GM23248 (cell line): ENCODE results near the gene CNOT6. TPM values are rescaled to one million over a fixed set of nuclear protein-coding genes. Genes with fewer than 3 reads are reported as not detected.

Source experiments
- DNase-seq: peaks from one replicate; pipeline ENCODE4 v3.0.0-alpha.2; 2015
- H2AFZ ChIP-seq: fragments of 200-600 bp; sonication (generic); 2 replicates; pipeline ENCODE4 v1.6.1; 2016; ENCODE audit warnings: antibody characterized with exemption
- H3F3A ChIP-seq: fragments of 200-600 bp; sonication (generic); 2 replicates; pipeline ENCODE4 v1.6.1; 2016; ENCODE audit warnings: mild to moderate bottlenecking, antibody characterized with exemption, mixed run types; ENCODE audit not compliant: insufficient read depth
- H3K27ac ChIP-seq: fragments of 200-600 bp; sonication (generic); 2 replicates; pipeline ENCODE4 v1.5.1; 2016; ENCODE audit warnings: mild to moderate bottlenecking
- H3K27me3 ChIP-seq: fragments of 200-600 bp; sonication (generic); replicated peaks from 2 replicates; pipeline ENCODE4 v1.6.1; 2016; ENCODE audit warnings: mild to moderate bottlenecking; ENCODE audit not compliant: insufficient read depth
- H3K36me3 ChIP-seq: fragments of 200-600 bp; sonication (generic); 2 replicates; pipeline ENCODE4 v1.6.1; 2016; ENCODE audit warnings: low read depth, mild to moderate bottlenecking
- H3K4me1 ChIP-seq: fragments of 200-600 bp; sonication (generic); 2 replicates; pipeline ENCODE4 v1.6.1; 2016; ENCODE audit warnings: mild to moderate bottlenecking; ENCODE audit not compliant: insufficient read depth
- H3K4me2 ChIP-seq: fragments of 200-600 bp; sonication (generic); one replicate; pipeline ENCODE4 v1.6.1; 2016; ENCODE audit warnings: mild to moderate bottlenecking; ENCODE audit not compliant: unreplicated experiment
- H3K4me3 ChIP-seq: fragments of 200-600 bp; sonication (generic); 2 replicates; pipeline ENCODE4 v1.5.1; 2016; ENCODE audit warnings: mild to moderate bottlenecking
- H3K79me2 ChIP-seq: fragments of 200-600 bp; sonication (generic); 2 replicates; pipeline ENCODE4 v1.6.1; 2016; ENCODE audit warnings: mild to moderate bottlenecking; ENCODE audit not compliant: insufficient read depth
- H3K9ac ChIP-seq: fragments of 200-600 bp; sonication (generic); 2 replicates; pipeline ENCODE4 v1.6.1; 2016; ENCODE audit warnings: mild to moderate bottlenecking
- H3K9me2 ChIP-seq: fragments of 200-600 bp; sonication (generic); 2 replicates; pipeline ENCODE4 v1.6.1; 2016; ENCODE audit warnings: mixed run types, mild to moderate bottlenecking, moderate library complexity; ENCODE audit not compliant: insufficient read depth
- H3K9me3 ChIP-seq: fragments of 200-600 bp; sonication (generic); one replicate; pipeline ENCODE4 v1.6.1; 2017; ENCODE audit warnings: low read depth
- H4K20me1 ChIP-seq: fragments of 200-600 bp; sonication (generic); 2 replicates; pipeline ENCODE4 v1.6.0; 2016; ENCODE audit not compliant: insufficient read depth
- EZH2 ChIP-seq: fragments of 200-600 bp; sonication (generic); IDR thresholded peaks from 2 replicates; pipeline ENCODE4 v1.6.1; 2018; ENCODE audit warnings: antibody characterized with exemption, mild to moderate bottlenecking; ENCODE audit not compliant: insufficient read depth, poor library complexity, severe bottlenecking
- EZH2phosphoT487 ChIP-seq: fragments of 200-600 bp; sonication (generic); IDR thresholded peaks from 2 replicates; pipeline ENCODE4 v1.6.1; 2018; ENCODE audit warnings: antibody characterized with exemption, moderate library complexity, mild to moderate bottlenecking, low read depth; ENCODE audit not compliant: insufficient read depth
- WGBS, 2 experiments: methylation state at CpG; one replicate each; pipeline ENCODE4 v1.1.6; 2015 to 2017; ENCODE audit warnings: low lambda C conversion rate in 2 of 2, low coverage in 1 of 2; ENCODE audit errors: missing lambda C conversion rate in 2 of 2; 5-methylcytosine and 5-hydroxymethylcytosine counted together
- in situ Hi-C: fragments of 300-500 bp; cut with MboI; formaldehyde crosslinking; loops from 2 replicates; pipeline ENCODE4 v1.15.0; 2020
- polyA plus RNA-seq: library from polyadenylated mRNA; unstranded; fragments of >200 nt; fragmentation: Nextera tagmentation; extraction: Ambion mirVana; gene quantifications from 2 replicates; pipeline ENCODE4 v1.2.1, GENCODE V29; 2016
- total RNA-seq: library from RNA; depleted of rRNA; stranded (reverse); fragments of >200 nt; shearing (Covaris generic); gene quantifications from 2 replicates; pipeline ENCODE4 v1.2.3, GENCODE V29; 2014

CNOT6 gene
- total and polyA plus RNA-seq, 2 experiments from 2014 or later, result 5.3 to 7.8 TPM

- in situ Hi-C loops, result no loop called here
Observed at GRCh38 chr5:180595046-180595379, 100.8 kb downstream of the CNOT6 start.

DNA sequence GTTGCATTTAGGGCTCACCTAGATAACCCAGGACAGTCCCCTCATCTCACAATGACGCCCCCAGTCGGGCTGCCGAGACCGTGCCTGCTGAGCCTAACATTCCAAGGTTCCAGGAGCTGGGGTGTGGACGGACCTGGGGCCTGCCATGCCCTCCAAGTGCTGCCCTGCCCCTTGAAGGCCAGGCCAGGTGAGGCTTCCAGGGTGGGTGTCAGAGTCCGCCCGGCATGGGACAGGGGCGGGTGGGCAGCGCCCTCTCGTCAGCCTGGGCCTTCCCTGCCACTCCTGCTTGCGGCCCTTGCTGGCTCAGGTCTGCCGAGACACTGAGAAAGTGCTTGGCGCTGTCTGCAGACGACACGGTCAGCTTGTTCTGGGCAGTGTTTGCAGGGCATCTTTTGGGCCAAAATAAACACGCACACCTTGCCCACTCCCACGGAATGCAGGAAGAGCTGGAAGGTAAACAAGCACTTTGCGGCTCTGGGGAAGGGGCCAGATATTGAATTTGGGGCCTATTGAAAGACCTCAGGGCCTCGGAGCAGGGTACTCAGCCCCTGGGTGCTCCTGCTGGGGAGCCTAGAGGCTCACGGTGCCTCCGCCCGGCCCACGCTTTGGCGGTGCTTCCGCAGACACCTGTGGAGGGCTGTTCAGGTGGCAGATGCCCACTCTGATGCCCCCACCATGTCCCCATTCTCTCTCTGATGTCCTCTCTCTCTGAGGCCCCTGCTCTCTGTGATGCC, 101.4 kb downstream of the CNOT6 start:
- TF ChIP-seq EZH2 (no peak), EZH2phosphoT487 (no peak)
- in situ Hi-C loops, result no loop called here
- H4K20me1 ChIP-seq, result no peaks in the 10 kb centered on the region
- no peak for DNase-seq
- H3K27me3 ChIP-seq, result peaks cover 29% of the 10 kb centered on the region
- H3K9me3 ChIP-seq, result no peaks in the 10 kb centered on the region
- no peaks in the 10 kb centered on the region for H3K79me2 ChIP-seq
- H3F3A ChIP-seq, result no peaks in the 10 kb centered on the region
- no peak overlapping the region for H3K4me3 ChIP-seq
- no peak overlapping the region for H3K4me2 ChIP-seq
- H3K27ac ChIP-seq, result no peak overlapping the region
- no peaks in the 10 kb centered on the region for H3K36me3 ChIP-seq
- 72 to 73% methylated on average over 22 to 24 of the region's 25 CpGs for WGBS, 2 experiments
- no peak overlapping the region for H3K9ac ChIP-seq
- H3K9me2 ChIP-seq, result no peaks in the 10 kb centered on the region
- no peaks in the 10 kb centered on the region for H3K4me1 ChIP-seq
- H2AFZ ChIP-seq, result no peak overlapping the region

More at GRCh38 chr5:180595046-180595379, 100.8 kb downstream of the CNOT6 start:
- 46 to 55% methylated on average over 2 of the region's 2 CpGs for WGBS, 2 experiments
- no peaks in the 10 kb centered on the region for H3K79me2 ChIP-seq
- no peaks in the 10 kb centered on the region for H3K4me1 ChIP-seq
- no peak overlapping the region for H2AFZ ChIP-seq
- no peak for DNase-seq
- H3K9me3 ChIP-seq, result no peaks in the 10 kb centered on the region
- TF ChIP-seq EZH2phosphoT487 (no peak), EZH2 (no peak)
- no peak overlapping the region for H3K9ac ChIP-seq
- no peaks in the 10 kb centered on the region for H3K36me3 ChIP-seq
- H3K9me2 ChIP-seq, result no peaks in the 10 kb centered on the region
- peaks cover 31% of the 10 kb centered on the region for H3K27me3 ChIP-seq
- no peak overlapping the region for H3K4me3 ChIP-seq
- H3F3A ChIP-seq, result no peaks in the 10 kb centered on the region
- H4K20me1 ChIP-seq, result no peaks in the 10 kb centered on the region
- no peak overlapping the region for H3K27ac ChIP-seq
- H3K4me2 ChIP-seq, result no peak overlapping the region

DNA sequence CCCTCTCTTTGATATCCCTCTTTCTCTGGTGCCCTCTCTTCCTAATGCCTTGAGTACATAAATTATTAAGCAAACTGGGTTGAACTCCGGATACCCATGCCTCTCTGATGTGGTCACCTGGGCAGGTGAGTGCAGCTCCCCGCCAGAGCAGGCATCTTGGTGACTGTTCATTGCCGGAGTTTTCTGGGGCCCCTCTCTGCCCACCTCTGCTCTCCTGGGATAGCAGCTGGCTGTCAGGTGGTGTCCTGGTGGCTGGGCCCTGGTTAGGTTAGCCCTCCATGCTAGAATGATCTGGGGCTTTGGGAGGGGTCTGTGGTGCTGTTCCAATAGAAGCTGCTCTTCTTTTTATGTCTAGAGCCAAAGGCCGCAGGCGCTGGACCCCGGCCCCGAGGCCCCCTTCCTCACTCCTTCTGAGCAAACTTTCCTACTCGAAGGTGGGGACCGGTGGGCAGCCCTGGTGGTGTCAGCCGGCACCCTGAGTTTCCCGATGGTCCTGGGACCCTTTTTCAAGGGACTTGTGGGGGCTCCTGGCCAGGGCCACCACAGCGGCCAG, 102.0 kb downstream of the CNOT6 start:
- H3K9ac ChIP-seq, result no peak overlapping the region
- no peak for TF ChIP-seq EZH2
- TF ChIP-seq EZH2phosphoT487, result no peak
- H3K27me3 ChIP-seq, result peaks cover 24% of the 10 kb centered on the region
- H3K27ac ChIP-seq, result no peak overlapping the region
- H3K9me3 ChIP-seq, result no peaks in the 10 kb centered on the region
- in situ Hi-C loops, result no loop called here
- no peak overlapping the region for H3K4me3 ChIP-seq
- no peak overlapping the region for H2AFZ ChIP-seq
- no peaks in the 10 kb centered on the region for H3K36me3 ChIP-seq
- no peaks in the 10 kb centered on the region for H4K20me1 ChIP-seq
- 82 to 85% methylated on average over 11 to 12 of the region's 12 CpGs for WGBS, 2 experiments
- H3K79me2 ChIP-seq, result no peaks in the 10 kb centered on the region
- no peaks in the 10 kb centered on the region for H3F3A ChIP-seq
- no peak overlapping the region for H3K4me2 ChIP-seq
- H3K9me2 ChIP-seq, result no peaks in the 10 kb centered on the region
- H3K4me1 ChIP-seq, result no peaks in the 10 kb centered on the region
- DNase-seq, result no peak

GRCh38 chr5:180596668-180597231, 102.6 kb downstream of the CNOT6 start:
- H3K4me3 ChIP-seq, result no peak overlapping the region
- no peak overlapping the region for H2AFZ ChIP-seq
- no peak overlapping the region for H3K27ac ChIP-seq
- no peaks in the 10 kb centered on the region for H3F3A ChIP-seq
- no peak overlapping the region for H3K4me2 ChIP-seq
- in situ Hi-C loops, result no loop called here
- H3K79me2 ChIP-seq, result no peaks in the 10 kb centered on the region
- no peak for DNase-seq
- no peaks in the 10 kb centered on the region for H3K4me1 ChIP-seq
- WGBS, 2 experiments, result 58 to 60% methylated on average over 18 to 24 of the region's 24 CpGs
- H3K9ac ChIP-seq, result no peak overlapping the region
- H3K36me3 ChIP-seq, result no peaks in the 10 kb centered on the region
- no peaks in the 10 kb centered on the region for H3K9me3 ChIP-seq
- no peaks in the 10 kb centered on the region for H4K20me1 ChIP-seq
- no peaks in the 10 kb centered on the region for H3K9me2 ChIP-seq
- peaks cover 19% of the 10 kb centered on the region for H3K27me3 ChIP-seq
- TF ChIP-seq EZH2, result no peak

DNA sequence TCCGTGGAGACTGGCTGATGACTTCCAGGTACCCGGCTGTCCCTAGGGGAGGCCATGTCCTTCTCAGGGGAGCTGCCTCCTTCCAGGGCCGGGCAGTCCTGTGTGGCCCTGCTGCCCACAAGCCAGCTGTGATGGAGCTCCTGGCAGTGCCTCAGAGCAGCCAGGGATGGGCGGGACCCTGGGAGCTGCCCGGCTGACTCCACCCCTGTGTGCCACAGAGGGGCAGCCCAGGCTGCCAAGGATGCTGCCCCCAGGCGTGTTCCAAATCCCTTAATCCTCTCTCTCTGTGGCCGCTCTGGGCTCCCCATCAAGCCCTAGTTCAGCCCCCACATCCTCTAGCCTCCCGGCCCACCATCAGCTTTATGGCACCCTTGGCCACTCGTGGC, 104.1 kb downstream of the CNOT6 start:
- Histone ChIP-seq H3K4me3 (no peak overlapping the region), H3F3A (no peaks in the 10 kb centered on the region), H3K4me2 (no peak overlapping the region), H3K36me3 (no peaks in the 10 kb centered on the region), H3K9me3 (no peaks in the 10 kb centered on the region), H3K27ac (no peak overlapping the region), H2AFZ (no peak overlapping the region), H3K79me2 (no peaks in the 10 kb centered on the region), H3K27me3 (0 out of 2 replicates have a peak, but pooled peaks cover 3% of the 10 kb centered on the region), H4K20me1 (no peaks in the 10 kb centered on the region), H3K9ac (no peak overlapping the region), H3K9me2 (no peaks in the 10 kb centered on the region), H3K4me1 (no peaks in the 10 kb centered on the region)
- DNase-seq, result no peak
- in situ Hi-C loops, result no loop called here
- TF ChIP-seq EZH2, result no peak
- no peak for TF ChIP-seq EZH2phosphoT487
- WGBS, 2 experiments, result 53 to 57% methylated on average over 9 of the region's 9 CpGs
